ENCODE measurements around the gene LST1.
A peak's percentile ranks its signal among the peaks of the same experiment; 100 is the strongest.

Gene LST1

GRCh38 chr6:31541059-31541657, 44.9 kb upstream of the LST1 start:
- H3K79me2 ChIP-seq (ENCODE audit: low read length), result peaks cover 69% of the 10 kb centered on the region
- H3F3A ChIP-seq (ENCODE audit: insufficient read depth, low read length), result peaks cover 16% of the 10 kb centered on the region
- peak; percentile 64 for DNase-seq
- no peaks in the 10 kb centered on the region for H3K9me2 ChIP-seq (replicated peaks; ENCODE audit: insufficient read depth, low read length)
- no peaks in the 10 kb centered on the region for H3K27me3 ChIP-seq (replicated peaks; ENCODE audit: insufficient read depth, low read length)
- H3K27ac ChIP-seq (ENCODE audit: low read length), result peak overlapping the region; percentile 87
- peaks cover 22% of the 10 kb centered on the region for H3K4me1 ChIP-seq (ENCODE audit: low read length)
- peaks cover 42% of the 10 kb centered on the region for H4K20me1 ChIP-seq (ENCODE audit: insufficient read depth, low read length)
- H3K36me3 ChIP-seq (replicated peaks; ENCODE audit: insufficient read depth, low read length), result peaks cover 13% of the 10 kb centered on the region
- no peaks in the 10 kb centered on the region for H3K9me3 ChIP-seq (replicated peaks; ENCODE audit: insufficient read depth, low read length)
- H3K4me2 ChIP-seq (ENCODE audit: low read depth, low read length), result peak overlapping the region; percentile 99
- H2AFZ ChIP-seq (ENCODE audit: low read length), result peak overlapping the region; percentile 36
- H3K4me3 ChIP-seq (ENCODE audit: low read length), result peak overlapping the region; percentile 89
- H3K9ac ChIP-seq (ENCODE audit: low read length), result peak overlapping the region; percentile 89
- no peak for TF ChIP-seq EZH2phosphoT487 (IDR thresholded peaks at IDR 0.05; ENCODE audit: low read length)
- TF ChIP-seq, protein P1, sequence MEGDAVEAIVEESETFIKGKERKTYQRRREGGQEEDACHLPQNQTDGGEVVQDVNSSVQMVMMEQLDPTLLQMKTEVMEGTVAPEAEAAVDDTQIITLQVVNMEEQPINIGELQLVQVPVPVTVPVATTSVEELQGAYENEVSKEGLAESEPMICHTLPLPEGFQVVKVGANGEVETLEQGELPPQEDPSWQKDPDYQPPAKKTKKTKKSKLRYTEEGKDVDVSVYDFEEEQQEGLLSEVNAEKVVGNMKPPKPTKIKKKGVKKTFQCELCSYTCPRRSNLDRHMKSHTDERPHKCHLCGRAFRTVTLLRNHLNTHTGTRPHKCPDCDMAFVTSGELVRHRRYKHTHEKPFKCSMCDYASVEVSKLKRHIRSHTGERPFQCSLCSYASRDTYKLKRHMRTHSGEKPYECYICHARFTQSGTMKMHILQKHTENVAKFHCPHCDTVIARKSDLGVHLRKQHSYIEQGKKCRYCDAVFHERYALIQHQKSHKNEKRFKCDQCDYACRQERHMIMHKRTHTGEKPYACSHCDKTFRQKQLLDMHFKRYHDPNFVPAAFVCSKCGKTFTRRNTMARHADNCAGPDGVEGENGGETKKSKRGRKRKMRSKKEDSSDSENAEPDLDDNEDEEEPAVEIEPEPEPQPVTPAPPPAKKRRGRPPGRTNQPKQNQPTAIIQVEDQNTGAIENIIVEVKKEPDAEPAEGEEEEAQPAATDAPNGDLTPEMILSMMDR (IDR thresholded peaks at IDR 0.05; ENCODE audit: low read length), result no peak
- no peak for TF ChIP-seq EZH2 (optimal IDR thresholded peaks at IDR 0.05; ENCODE audit: low read depth, low read length)

DNA sequence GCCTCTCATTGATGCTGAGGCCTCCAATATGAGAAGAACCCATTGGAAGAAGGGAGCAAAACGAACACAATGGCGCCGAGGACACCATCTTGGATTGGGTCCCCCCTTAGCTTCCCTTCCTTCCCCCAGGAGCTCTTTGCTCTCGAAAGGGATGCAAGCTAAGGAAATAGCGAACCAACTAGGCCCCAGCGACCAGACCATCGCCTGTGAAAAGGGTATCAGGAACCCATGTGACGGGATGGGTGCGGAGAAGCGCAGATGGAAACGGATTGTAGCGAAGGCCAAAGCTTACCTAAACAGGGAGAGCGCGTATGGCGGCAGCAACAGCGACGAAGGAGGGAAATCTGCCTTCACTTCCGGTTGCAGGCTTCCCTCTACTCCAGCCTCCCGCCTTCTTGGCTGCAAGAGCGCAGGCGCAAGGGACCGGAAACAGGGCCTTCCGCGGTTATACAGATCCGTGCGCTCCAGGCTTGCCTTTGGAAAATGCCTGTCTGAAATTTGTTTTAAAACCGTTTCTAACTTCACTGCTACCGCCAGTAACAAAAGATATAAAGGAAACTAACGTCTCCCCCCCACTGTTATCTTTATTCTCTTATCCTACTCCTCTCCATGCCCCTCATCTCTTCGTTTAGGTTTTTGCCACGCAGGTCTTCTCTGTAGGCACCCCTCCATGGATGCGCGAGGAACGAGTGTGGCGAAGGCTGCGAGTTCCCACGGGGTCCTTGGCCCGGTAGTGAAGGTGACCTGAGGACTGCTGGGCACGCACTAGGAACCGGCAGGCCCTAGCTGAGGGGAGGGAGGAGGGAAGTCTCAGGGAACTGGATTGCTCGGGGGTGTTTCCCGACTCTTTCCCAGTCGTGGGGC, 44.2 kb upstream of the LST1 start, which contains the start of gene DDX39B:
Gene DDX39B (minus strand): TSS at position 346 of the 864 bp plus-strand sequence. CDS start 1,471 bp downstream, outside the sequence.
- peak within 1 kb of the TSS; percentile 87 for H3K27ac ChIP-seq (ENCODE audit: low read length)
- DNase-seq, result peak; percentile 96
- H4K20me1 ChIP-seq (ENCODE audit: insufficient read depth, low read length), result peaks cover 35% of the 10 kb centered on the region
- H3K9ac ChIP-seq (ENCODE audit: low read length), result peak within 1 kb of the TSS; percentile 89
- H3K27me3 ChIP-seq (replicated peaks; ENCODE audit: insufficient read depth, low read length), result no peaks in the 10 kb centered on the region
- peaks cover 13% of the 10 kb centered on the region for H3K36me3 ChIP-seq (replicated peaks; ENCODE audit: insufficient read depth, low read length)
- H3K4me2 ChIP-seq (ENCODE audit: low read depth, low read length), result peak within 1 kb of the TSS; percentile 99
- peaks cover 61% of the 10 kb centered on the region for H3K79me2 ChIP-seq (ENCODE audit: low read length)
- H3K4me1 ChIP-seq (ENCODE audit: low read length), result peaks cover 26% of the 10 kb centered on the region
- peak within 1 kb of the TSS; percentile 89 for H3K4me3 ChIP-seq (ENCODE audit: low read length)
- H2AFZ ChIP-seq (ENCODE audit: low read length), result peak within 1 kb of the TSS; percentile 65
- TF ChIP-seq EZH2 (optimal IDR thresholded peaks at IDR 0.05; ENCODE audit: low read depth, low read length) (no peak), EZH2phosphoT487 (IDR thresholded peaks at IDR 0.05; ENCODE audit: low read length) (no peak)
- TF ChIP-seq, protein P1 (IDR thresholded peaks at IDR 0.05; ENCODE audit: low read length), result no peak
- no peaks in the 10 kb centered on the region for H3K9me2 ChIP-seq (replicated peaks; ENCODE audit: insufficient read depth, low read length)
- H3K9me3 ChIP-seq (replicated peaks; ENCODE audit: insufficient read depth, low read length), result no peaks in the 10 kb centered on the region
- H3F3A ChIP-seq (ENCODE audit: insufficient read depth, low read length), result peaks cover 16% of the 10 kb centered on the region

GRCh38 chr6:31543639-31544038, 42.4 kb upstream of the LST1 start:
- no peak for DNase-seq
- H4K20me1 ChIP-seq (ENCODE audit: insufficient read depth, low read length), result peaks cover 24% of the 10 kb centered on the region
- H3K27me3 ChIP-seq (replicated peaks; ENCODE audit: insufficient read depth, low read length), result no peaks in the 10 kb centered on the region
- no peak overlapping the region for H3K9ac ChIP-seq (ENCODE audit: low read length)
- no peaks in the 10 kb centered on the region for H3K9me2 ChIP-seq (replicated peaks; ENCODE audit: insufficient read depth, low read length)
- H3K4me1 ChIP-seq (ENCODE audit: low read length), result peaks cover 27% of the 10 kb centered on the region
- H3K4me2 ChIP-seq (ENCODE audit: low read depth, low read length), result no peak overlapping the region
- TF ChIP-seq EZH2phosphoT487 (IDR thresholded peaks at IDR 0.05; ENCODE audit: low read length) (no peak), EZH2 (optimal IDR thresholded peaks at IDR 0.05; ENCODE audit: low read depth, low read length) (no peak)
- TF ChIP-seq, protein P1 (IDR thresholded peaks at IDR 0.05; ENCODE audit: low read length), result no peak
- peaks cover 9% of the 10 kb centered on the region for H3K36me3 ChIP-seq (replicated peaks; ENCODE audit: insufficient read depth, low read length)
- H3K79me2 ChIP-seq (ENCODE audit: low read length), result peaks cover 50% of the 10 kb centered on the region
- no peak overlapping the region for H2AFZ ChIP-seq (ENCODE audit: low read length)
- no peak overlapping the region for H3K27ac ChIP-seq (ENCODE audit: low read length)
- no peaks in the 10 kb centered on the region for H3K9me3 ChIP-seq (replicated peaks; ENCODE audit: insufficient read depth, low read length)
- peaks cover 20% of the 10 kb centered on the region for H3F3A ChIP-seq (ENCODE audit: insufficient read depth, low read length)
- no peak overlapping the region for H3K4me3 ChIP-seq (ENCODE audit: low read length)
